ENCODE measurements around the gene SH3BP1. TPM values are rescaled to one million over a fixed set of nuclear protein-coding genes. Genes with fewer than 3 reads are reported as not detected.
A peak's percentile ranks its signal among the peaks of the same experiment; 100 is the strongest.

SH3BP1 gene
- total and polyA plus RNA-seq, 2 of the 8 experiments (the other 6 are each of a cell fraction or from before 2014, with no cell fraction given) = 23.9 to 40.3 TPM

- H4K20me1 ChIP-seq (replicated peaks in 1 of 2; ENCODE audit: control insufficient read depth in 1 of 2, insufficient read depth in 2 of 2, low read length in 2 of 2) = peaks cover 0 to 2% of the 10 kb centered on the region in 2 experiments
- FAIRE-seq (no peak), DNase-seq (ENCODE audit: low read depth in 1 of 2, low spot score in 2 of 2) (no peak)
- H3K79me1 ChIP-seq (ENCODE audit: low read depth, low read length) = no peaks in the 10 kb centered on the region
- no peak overlapping the region for H3K14ac ChIP-seq (ENCODE audit: insufficient read length)
- no peak overlapping the region for H3K23ac ChIP-seq (ENCODE audit: insufficient read length)
- ChIA-PET CTCF (ENCODE audit: partially characterized antibody) (interaction anchor here (0.6 to 16.3 kb wide), 23 partner anchors 10 to 118 kb away, joined by 3 to 261 read pairs (median 5); partner anchors contain the start of genes PDXP, SH3BP1 and TRIOBP), POLR2A (ENCODE audit: partially characterized antibody) (interaction anchor here (1.0 to 5.4 kb wide), 11 partner anchors 9 to 212 kb away, joined by 3 to 37 read pairs (median 5); partner anchors contain the start of gene PDXP)
- WGBS, 2 experiments (ENCODE audit: extremely low coverage in 1 of 2, insufficient coverage in 1 of 2, insufficient read length in 1 of 2, insufficient replicate concordance in 2 of 2, low coverage in 1 of 2, low lambda C conversion rate in 2 of 2, missing lambda C conversion rate in 1 of 2) = 61% methylated on average over 2 of the region's 2 CpGs; no CpG with 5 or more reads in 1 of the 2 experiments
- H4K91ac ChIP-seq (replicated peaks; ENCODE audit: insufficient read length, low read length) = no peak overlapping the region
- H3K27me3 ChIP-seq (replicated peaks in 1 of 4; ENCODE audit: control insufficient read depth in 3 of 4, extremely low read depth in 1 of 4, insufficient read depth in 3 of 4, low read length in 3 of 4) = no peaks in the 10 kb centered on the region
- H3K9ac ChIP-seq (replicated peaks in 1 of 4; ENCODE audit: extremely low read depth in 1 of 4, low read depth in 3 of 4, low read length in 3 of 4) = no peak overlapping the region
- no peak overlapping the region for H3K56ac ChIP-seq (replicated peaks; ENCODE audit: insufficient read length, low read depth, low read length)
- no peak overlapping the region for H2BK120ac ChIP-seq (replicated peaks; ENCODE audit: low read depth, low read length)
- H2BK20ac ChIP-seq (ENCODE audit: low read length) = 0 out of 2 replicates have a peak overlapping the region, but pooled peaks have one; percentile 72
- no peaks in the 10 kb centered on the region for H3K9me3 ChIP-seq (ENCODE audit: insufficient read depth in 2 of 2, low read depth in 1 of 2, low read length in 1 of 2)
- H3K4me3 ChIP-seq (ENCODE audit: extremely low read depth in 1 of 4, insufficient read depth in 2 of 4, low read depth in 3 of 4, low read length in 4 of 4) = no peak overlapping the region
- H2BK12ac ChIP-seq (ENCODE audit: low read depth, low read length) = no peak overlapping the region
- H2BK15ac ChIP-seq (ENCODE audit: low read length) = no peak overlapping the region
- H3K79me2 ChIP-seq (ENCODE audit: control insufficient read depth in 1 of 2, insufficient read depth in 2 of 2, low read length in 2 of 2) = no peaks in the 10 kb centered on the region
- H2AK5ac ChIP-seq (ENCODE audit: low read depth, low read length) = no peak overlapping the region
- H2BK5ac ChIP-seq (ENCODE audit: low read depth, low read length) = no peak overlapping the region
- no peak overlapping the region for H3K4me2 ChIP-seq (ENCODE audit: insufficient read depth in 1 of 2, low read depth in 2 of 2, low read length in 2 of 2)
- H3K4me1 ChIP-seq (replicated peaks in 1 of 4; ENCODE audit: control insufficient read depth in 3 of 4, insufficient read depth in 4 of 4, low read length in 3 of 4) = peaks cover 0 to 7% (median 5%) of the 10 kb centered on the region in 4 experiments; a peak in 5 of 7 replicates
- H3K36me3 ChIP-seq (ENCODE audit: control insufficient read depth in 2 of 4, insufficient read depth in 4 of 4, low read length in 3 of 4) = no peaks in the 10 kb centered on the region
- no peak overlapping the region for H3K4ac ChIP-seq (replicated peaks; ENCODE audit: insufficient read length, low read depth, low read length)
- no peaks in the 10 kb centered on the region; the same call in 1 of the 2 replicates for H3K23me2 ChIP-seq (ENCODE audit: low read depth, low read length)
- no peak overlapping the region for H3K18ac ChIP-seq (ENCODE audit: extremely low read depth, low read length)
- no peak overlapping the region for H4K8ac ChIP-seq (ENCODE audit: extremely low read depth, insufficient read depth, low read length)
- no peak overlapping the region for H4K5ac ChIP-seq (ENCODE audit: insufficient read length, low read depth, low read length)
- no peak overlapping the region for H3K27ac ChIP-seq (ENCODE audit: low read depth, low read length)
- no peak overlapping the region for H2AFZ ChIP-seq (ENCODE audit: low read length)
- no peak for TF ChIP-seq MAX (IDR thresholded peaks at IDR 0.05)
- no peak for TF ChIP-seq SUZ12 (IDR thresholded peaks at IDR 0.05; ENCODE audit: low read length)
- no peak for TF ChIP-seq RFX5 (IDR thresholded peaks at IDR 0.05; ENCODE audit: borderline replicate concordance, low read depth, low read length)
- no peak for TF ChIP-seq SP2 (IDR thresholded peaks at IDR 0.05; ENCODE audit: low read length)
- no peak for TF ChIP-seq MAFK (IDR thresholded peaks at IDR 0.05; ENCODE audit: low read depth, low read length)
- TF ChIP-seq JUN (IDR thresholded peaks at IDR 0.05; ENCODE audit: low read depth, low read length) = no peak
- TF ChIP-seq RAD21 (IDR thresholded peaks at IDR 0.05 in 1 of 2, conservative IDR thresholded peaks at IDR 0.05 in 1 of 2; ENCODE audit: low read depth in 2 of 2, low read length in 2 of 2) = no peak
- no peak for TF ChIP-seq NANOG (IDR thresholded peaks at IDR 0.05; ENCODE audit: insufficient read depth, low read depth, low read length, poor library complexity, severe bottlenecking)
- TF ChIP-seq ATF3 (IDR thresholded peaks at IDR 0.05; ENCODE audit: insufficient read depth, low read depth, low read length) = no peak
- no peak for TF ChIP-seq RBBP5 (IDR thresholded peaks at IDR 0.05; ENCODE audit: borderline replicate concordance, low read depth, low read length)
- no peak for TF ChIP-seq POLR2AphosphoS5 (IDR thresholded peaks at IDR 0.05; ENCODE audit: low read depth, low read length)
- no peak for TF ChIP-seq HDAC2 (IDR thresholded peaks at IDR 0.05; ENCODE audit: borderline replicate concordance in 1 of 2, low read depth in 2 of 2, low read length in 2 of 2)
These were observed 41.5 kb downstream of the SH3BP1 start for GRCh38 chr22:37681001-37681424.

Measured in H1 (cell line).